ENCODE data around the gene PRKAG1. TPM values are rescaled to one million over a fixed set of nuclear protein-coding genes. Genes with fewer than 3 reads are reported as not detected.

The PRKAG1 gene
- total RNA-seq, 1 experiment from 2014 or later = 41.6 TPM

DNA sequence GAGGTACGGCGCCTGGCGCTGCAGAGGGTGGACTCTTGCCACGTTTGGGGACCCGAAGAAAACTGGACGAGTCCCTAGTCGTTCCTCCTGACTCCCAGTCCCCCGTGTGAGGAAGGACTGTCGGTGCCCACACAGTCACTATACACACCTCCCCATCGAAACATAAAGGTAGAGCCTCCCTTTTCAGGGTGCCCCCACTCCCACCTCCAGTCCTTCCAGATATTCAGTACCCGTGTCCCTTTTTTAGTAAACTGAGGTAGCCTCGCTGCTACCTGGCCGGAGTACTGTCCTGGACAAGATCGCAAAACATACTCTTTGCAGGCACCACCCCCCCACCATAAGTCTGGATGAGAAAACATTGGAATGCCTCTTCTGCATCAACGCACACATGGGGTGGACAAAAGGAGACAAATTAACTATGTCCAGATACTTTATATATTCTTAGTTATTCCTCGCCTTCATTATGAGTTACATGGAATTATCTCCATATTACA lies 42.6 kb upstream of the PRKAG1 start:
- ChIA-PET CTCF (no interaction called here), POLR2A (no interaction called here)
- DNase-seq (ENCODE audit: low spot score) (no peak), ATAC-seq (no peak)
- Mint-ChIP-seq H3K27ac (peak overlapping the region; percentile 92), H3K4me1 (peaks cover 40% of the 10 kb centered on the region), H3K27me3 (ENCODE audit: low read depth) (no peaks in the 10 kb centered on the region), H3K4me3 (peak overlapping the region; percentile 93), H3K9me3 (no peaks in the 10 kb centered on the region), H3K36me3 (peaks cover 3% of the 10 kb centered on the region; the same call in 1 of the 2 replicates)
- TF ChIP-seq, protein P1, sequence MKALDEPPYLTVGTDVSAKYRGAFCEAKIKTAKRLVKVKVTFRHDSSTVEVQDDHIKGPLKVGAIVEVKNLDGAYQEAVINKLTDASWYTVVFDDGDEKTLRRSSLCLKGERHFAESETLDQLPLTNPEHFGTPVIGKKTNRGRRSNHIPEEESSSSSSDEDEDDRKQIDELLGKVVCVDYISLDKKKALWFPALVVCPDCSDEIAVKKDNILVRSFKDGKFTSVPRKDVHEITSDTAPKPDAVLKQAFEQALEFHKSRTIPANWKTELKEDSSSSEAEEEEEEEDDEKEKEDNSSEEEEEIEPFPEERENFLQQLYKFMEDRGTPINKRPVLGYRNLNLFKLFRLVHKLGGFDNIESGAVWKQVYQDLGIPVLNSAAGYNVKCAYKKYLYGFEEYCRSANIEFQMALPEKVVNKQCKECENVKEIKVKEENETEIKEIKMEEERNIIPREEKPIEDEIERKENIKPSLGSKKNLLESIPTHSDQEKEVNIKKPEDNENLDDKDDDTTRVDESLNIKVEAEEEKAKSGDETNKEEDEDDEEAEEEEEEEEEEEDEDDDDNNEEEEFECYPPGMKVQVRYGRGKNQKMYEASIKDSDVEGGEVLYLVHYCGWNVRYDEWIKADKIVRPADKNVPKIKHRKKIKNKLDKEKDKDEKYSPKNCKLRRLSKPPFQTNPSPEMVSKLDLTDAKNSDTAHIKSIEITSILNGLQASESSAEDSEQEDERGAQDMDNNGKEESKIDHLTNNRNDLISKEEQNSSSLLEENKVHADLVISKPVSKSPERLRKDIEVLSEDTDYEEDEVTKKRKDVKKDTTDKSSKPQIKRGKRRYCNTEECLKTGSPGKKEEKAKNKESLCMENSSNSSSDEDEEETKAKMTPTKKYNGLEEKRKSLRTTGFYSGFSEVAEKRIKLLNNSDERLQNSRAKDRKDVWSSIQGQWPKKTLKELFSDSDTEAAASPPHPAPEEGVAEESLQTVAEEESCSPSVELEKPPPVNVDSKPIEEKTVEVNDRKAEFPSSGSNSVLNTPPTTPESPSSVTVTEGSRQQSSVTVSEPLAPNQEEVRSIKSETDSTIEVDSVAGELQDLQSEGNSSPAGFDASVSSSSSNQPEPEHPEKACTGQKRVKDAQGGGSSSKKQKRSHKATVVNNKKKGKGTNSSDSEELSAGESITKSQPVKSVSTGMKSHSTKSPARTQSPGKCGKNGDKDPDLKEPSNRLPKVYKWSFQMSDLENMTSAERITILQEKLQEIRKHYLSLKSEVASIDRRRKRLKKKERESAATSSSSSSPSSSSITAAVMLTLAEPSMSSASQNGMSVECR (CRISPR knock-in tag; IDR thresholded peaks at IDR 0.05; ENCODE audit: borderline replicate concordance) = no peak
- TF ChIP-seq ELF4 (CRISPR knock-in tag; IDR thresholded peaks at IDR 0.05; ENCODE audit: low read depth) (no peak), FOXJ3 (CRISPR knock-in tag; IDR thresholded peaks at IDR 0.05; ENCODE audit: borderline replicate concordance) (no peak), NR2C2 (CRISPR knock-in tag; IDR thresholded peaks at IDR 0.05) (no peak), PRRX2 (CRISPR knock-in tag; IDR thresholded peaks at IDR 0.05) (no peak), CBFB (CRISPR knock-in tag; IDR thresholded peaks at IDR 0.05; ENCODE audit: low read depth) (no peak), ZBTB21 (CRISPR knock-in tag; IDR thresholded peaks at IDR 0.05; ENCODE audit: borderline replicate concordance) (no peak), SOX15 (CRISPR knock-in tag; IDR thresholded peaks at IDR 0.05) (no peak), ZNF232 (CRISPR knock-in tag; IDR thresholded peaks at IDR 0.05) (no peak)
- TF ChIP-seq, protein P2, sequence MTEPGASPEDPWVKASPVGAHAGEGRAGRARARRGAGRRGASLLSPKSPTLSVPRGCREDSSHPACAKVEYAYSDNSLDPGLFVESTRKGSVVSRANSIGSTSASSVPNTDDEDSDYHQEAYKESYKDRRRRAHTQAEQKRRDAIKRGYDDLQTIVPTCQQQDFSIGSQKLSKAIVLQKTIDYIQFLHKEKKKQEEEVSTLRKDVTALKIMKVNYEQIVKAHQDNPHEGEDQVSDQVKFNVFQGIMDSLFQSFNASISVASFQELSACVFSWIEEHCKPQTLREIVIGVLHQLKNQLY (CRISPR knock-in tag; IDR thresholded peaks at IDR 0.05) = no peak
- TF ChIP-seq, protein P3, sequence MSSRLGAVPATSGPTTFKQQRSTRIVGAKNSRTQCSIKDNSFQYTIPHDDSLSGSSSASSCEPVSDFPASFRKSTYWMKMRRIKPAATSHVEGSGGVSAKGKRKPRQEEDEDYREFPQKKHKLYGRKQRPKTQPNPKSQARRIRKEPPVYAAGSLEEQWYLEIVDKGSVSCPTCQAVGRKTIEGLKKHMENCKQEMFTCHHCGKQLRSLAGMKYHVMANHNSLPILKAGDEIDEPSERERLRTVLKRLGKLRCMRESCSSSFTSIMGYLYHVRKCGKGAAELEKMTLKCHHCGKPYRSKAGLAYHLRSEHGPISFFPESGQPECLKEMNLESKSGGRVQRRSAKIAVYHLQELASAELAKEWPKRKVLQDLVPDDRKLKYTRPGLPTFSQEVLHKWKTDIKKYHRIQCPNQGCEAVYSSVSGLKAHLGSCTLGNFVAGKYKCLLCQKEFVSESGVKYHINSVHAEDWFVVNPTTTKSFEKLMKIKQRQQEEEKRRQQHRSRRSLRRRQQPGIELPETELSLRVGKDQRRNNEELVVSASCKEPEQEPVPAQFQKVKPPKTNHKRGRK (CRISPR knock-in tag; IDR thresholded peaks at IDR 0.05; ENCODE audit: borderline replicate concordance) = no peak
- TF ChIP-seq, protein P4, sequence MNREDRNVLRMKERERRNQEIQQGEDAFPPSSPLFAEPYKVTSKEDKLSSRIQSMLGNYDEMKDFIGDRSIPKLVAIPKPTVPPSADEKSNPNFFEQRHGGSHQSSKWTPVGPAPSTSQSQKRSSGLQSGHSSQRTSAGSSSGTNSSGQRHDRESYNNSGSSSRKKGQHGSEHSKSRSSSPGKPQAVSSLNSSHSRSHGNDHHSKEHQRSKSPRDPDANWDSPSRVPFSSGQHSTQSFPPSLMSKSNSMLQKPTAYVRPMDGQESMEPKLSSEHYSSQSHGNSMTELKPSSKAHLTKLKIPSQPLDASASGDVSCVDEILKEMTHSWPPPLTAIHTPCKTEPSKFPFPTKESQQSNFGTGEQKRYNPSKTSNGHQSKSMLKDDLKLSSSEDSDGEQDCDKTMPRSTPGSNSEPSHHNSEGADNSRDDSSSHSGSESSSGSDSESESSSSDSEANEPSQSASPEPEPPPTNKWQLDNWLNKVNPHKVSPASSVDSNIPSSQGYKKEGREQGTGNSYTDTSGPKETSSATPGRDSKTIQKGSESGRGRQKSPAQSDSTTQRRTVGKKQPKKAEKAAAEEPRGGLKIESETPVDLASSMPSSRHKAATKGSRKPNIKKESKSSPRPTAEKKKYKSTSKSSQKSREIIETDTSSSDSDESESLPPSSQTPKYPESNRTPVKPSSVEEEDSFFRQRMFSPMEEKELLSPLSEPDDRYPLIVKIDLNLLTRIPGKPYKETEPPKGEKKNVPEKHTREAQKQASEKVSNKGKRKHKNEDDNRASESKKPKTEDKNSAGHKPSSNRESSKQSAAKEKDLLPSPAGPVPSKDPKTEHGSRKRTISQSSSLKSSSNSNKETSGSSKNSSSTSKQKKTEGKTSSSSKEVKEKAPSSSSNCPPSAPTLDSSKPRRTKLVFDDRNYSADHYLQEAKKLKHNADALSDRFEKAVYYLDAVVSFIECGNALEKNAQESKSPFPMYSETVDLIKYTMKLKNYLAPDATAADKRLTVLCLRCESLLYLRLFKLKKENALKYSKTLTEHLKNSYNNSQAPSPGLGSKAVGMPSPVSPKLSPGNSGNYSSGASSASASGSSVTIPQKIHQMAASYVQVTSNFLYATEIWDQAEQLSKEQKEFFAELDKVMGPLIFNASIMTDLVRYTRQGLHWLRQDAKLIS (CRISPR knock-in tag; IDR thresholded peaks at IDR 0.05; ENCODE audit: borderline replicate concordance) = no peak
- TF ChIP-seq, protein P5, sequence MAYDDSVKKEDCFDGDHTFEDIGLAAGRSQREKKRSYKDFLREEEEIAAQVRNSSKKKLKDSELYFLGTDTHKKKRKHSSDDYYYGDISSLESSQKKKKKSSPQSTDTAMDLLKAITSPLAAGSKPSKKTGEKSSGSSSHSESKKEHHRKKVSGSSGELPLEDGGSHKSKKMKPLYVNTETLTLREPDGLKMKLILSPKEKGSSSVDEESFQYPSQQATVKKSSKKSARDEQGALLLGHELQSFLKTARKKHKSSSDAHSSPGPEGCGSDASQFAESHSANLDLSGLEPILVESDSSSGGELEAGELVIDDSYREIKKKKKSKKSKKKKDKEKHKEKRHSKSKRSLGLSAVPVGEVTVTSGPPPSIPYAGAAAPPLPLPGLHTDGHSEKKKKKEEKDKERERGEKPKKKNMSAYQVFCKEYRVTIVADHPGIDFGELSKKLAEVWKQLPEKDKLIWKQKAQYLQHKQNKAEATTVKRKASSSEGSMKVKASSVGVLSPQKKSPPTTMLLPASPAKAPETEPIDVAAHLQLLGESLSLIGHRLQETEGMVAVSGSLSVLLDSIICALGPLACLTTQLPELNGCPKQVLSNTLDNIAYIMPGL (CRISPR knock-in tag; IDR thresholded peaks at IDR 0.05) = no peak
